Motor neuron (in vitro differentiated cells): ENCODE data around the gene COG5. TPM values are rescaled to one million over a fixed set of nuclear protein-coding genes. Genes with fewer than 3 reads are reported as not detected.

ENCODE experiments used
- ATAC-seq, 8 experiments: fragments of 200-7000 bp; cut with Tn5 transposase; replicated peaks in 6 of 8; 2 replicates each; pipeline ENCODE4 v1.8.0; 2021; ENCODE audit warnings: mild to moderate bottlenecking in 8 of 8, moderate library complexity in 8 of 8
- H3K27ac ChIP-seq, 2 donors: fragments of 250-450 bp; sonication (Bioruptor Pico); 2 replicates each; pipeline ENCODE4 v1.9.0; 2021; ENCODE audit warnings: antibody characterized with exemption in 2 of 2, mild to moderate bottlenecking in 2 of 2, moderate library complexity in 1 of 2
- H3K4me1 ChIP-seq, 2 donors: fragments of 250-450 bp; sonication (Bioruptor Pico); replicated peaks in 1 of 2; 2 replicates each; pipeline ENCODE4 v1.6.1; 2021; ENCODE audit warnings: antibody characterized with exemption in 2 of 2, mild to moderate bottlenecking in 2 of 2, moderate library complexity in 1 of 2
- H3K4me3 ChIP-seq, 5 donors: fragments of 250-450 bp; sonication (Bioruptor Pico); 2 replicates each; pipeline ENCODE4 v1.9.0; 2021; ENCODE audit warnings: antibody characterized with exemption in 5 of 5, mild to moderate bottlenecking in 5 of 5, moderate library complexity in 4 of 5
- WGBS, 10 experiments: fragments of 450-650 bp; shearing (Covaris generic); methylation state at CpG; one replicate each; pipeline ENCODE4 v1.0.0; 2022; 5-methylcytosine and 5-hydroxymethylcytosine counted together
- in situ Hi-C, 9 experiments: fragments of 400-800 bp; cut with MboI; loops; one replicate each; pipeline ENCODE4 v1.15.0; 2021; ENCODE audit warnings: low sequenced_read_pairs in 9 of 9, low pct_unique_long_range_greater_than_20kb in 2 of 9; ENCODE audit not compliant: unreplicated experiment in 9 of 9
- total RNA-seq, 8 experiments: library from RNA; unstranded; fragments of 300-600 nt; gene quantifications; 2 replicates each; pipeline versions ENCODE4 v1.2.3 to v1.2.4, GENCODE V29; 2022

Gene COG5
- total RNA-seq, 8 experiments from 2014 or later = 21.6 to 53.2 (median 35.0) TPM

- Histone ChIP-seq H3K27ac (no peak overlapping the region), H3K4me1 (peaks cover 18 to 25% of the 10 kb centered on the region in 2 donors), H3K4me3 (no peak overlapping the region)
- 60 to 100% (median 100%) methylated on average over 1 to 2 of the region's 5 CpGs; no CpG with 5 or more reads in 5 of the 10 experiments for WGBS, 10 experiments
- no peak for ATAC-seq
- in situ Hi-C loops = no loop called here
Observed at GRCh38 chr7:107220356-107220755, 343.4 kb downstream of the COG5 start.

- Histone ChIP-seq H3K4me3 (no peak overlapping the region), H3K27ac (no peak overlapping the region), H3K4me1 (peaks cover 14 to 18% of the 10 kb centered on the region in 2 donors)
- ATAC-seq = no peak
- in situ Hi-C loops = no loop called here
- 20 to 100% (median 94%) methylated on average over 1 to 2 of the region's 2 CpGs; no CpG with 5 or more reads in 2 of the 10 experiments for WGBS, 10 experiments
Observed at GRCh38 chr7:107219563-107220244, 344.0 kb downstream of the COG5 start.

- Histone ChIP-seq H3K4me1 (no peaks in the 10 kb centered on the region), H3K4me3 (no peak overlapping the region), H3K27ac (no peak overlapping the region)
- ATAC-seq = no peak
- in situ Hi-C loops = no loop called here
Observed at GRCh38 chr7:107213945-107214344, 349.8 kb downstream of the COG5 start.

GRCh38 chr7:107213193-107213788 lies 350.4 kb downstream of the COG5 start:
- in situ Hi-C loops = no loop called here
- no peak for ATAC-seq
- no peak overlapping the region for H3K4me3 ChIP-seq
- no peaks in the 10 kb centered on the region for H3K4me1 ChIP-seq
- no peak overlapping the region for H3K27ac ChIP-seq
- WGBS, 10 experiments = 80 to 100% (median 100%) methylated on average over 1 to 5 of the region's 5 CpGs; no CpG with 5 or more reads in 5 of the 10 experiments

GRCh38 chr7:107212725-107213124 lies 351.0 kb downstream of the COG5 start:
- H3K4me1 ChIP-seq = no peaks in the 10 kb centered on the region
- WGBS, 10 experiments = 13 to 83% (median 70%) methylated on average over 1 to 2 of the region's 2 CpGs; no CpG with 5 or more reads in 5 of the 10 experiments
- no peak overlapping the region for H3K27ac ChIP-seq
- no peak overlapping the region for H3K4me3 ChIP-seq
- in situ Hi-C loops = no loop called here
- ATAC-seq = no peak

- Histone ChIP-seq H3K4me1 (no peaks in the 10 kb centered on the region), H3K27ac (no peak overlapping the region), H3K4me3 (no peak overlapping the region)
- ATAC-seq = no peak
- WGBS, 10 experiments = 81 to 100% (median 91%) methylated on average over 2 of the region's 4 CpGs; no CpG with 5 or more reads in 6 of the 10 experiments
- in situ Hi-C loops = no loop called here
Observed at GRCh38 chr7:107210400-107210799, 353.3 kb downstream of the COG5 start.

GRCh38 chr7:107209565-107209964 lies 354.2 kb downstream of the COG5 start:
- no peak overlapping the region for H3K4me3 ChIP-seq
- H3K4me1 ChIP-seq = no peaks in the 10 kb centered on the region
- no peak overlapping the region for H3K27ac ChIP-seq
- no peak for ATAC-seq
- WGBS, 10 experiments = 83 to 100% (median 97%) methylated on average over 1 to 4 of the region's 4 CpGs; no CpG with 5 or more reads in 1 of the 10 experiments
- in situ Hi-C loops = no loop called here

- in situ Hi-C loops = no loop called here
- WGBS, 10 experiments = 67 to 100% (median 100%) methylated on average over 1 to 4 of the region's 5 CpGs; no CpG with 5 or more reads in 3 of the 10 experiments
- ATAC-seq = no peak
- H3K4me3 ChIP-seq = no peak overlapping the region
- H3K4me1 ChIP-seq = no peaks in the 10 kb centered on the region
- no peak overlapping the region for H3K27ac ChIP-seq
Observed at GRCh38 chr7:107208563-107208962, 355.2 kb downstream of the COG5 start.

- 12 to 100% (median 83%) methylated on average over 2 to 3 of the region's 3 CpGs; no CpG with 5 or more reads in 3 of the 10 experiments for WGBS, 10 experiments
- H3K4me3 ChIP-seq = no peak overlapping the region
- no peaks in the 10 kb centered on the region for H3K4me1 ChIP-seq
- peak in 3 of 8 experiments; percentile 26 to 71 (median 67) for ATAC-seq
- in situ Hi-C loops = no loop called here
- no peak overlapping the region for H3K27ac ChIP-seq
Observed at GRCh38 chr7:107208024-107208521, 355.6 kb downstream of the COG5 start.

- ATAC-seq = peak in 3 of 8 experiments; percentile 9 to 25 (median 13)
- no peak overlapping the region for H3K4me3 ChIP-seq
- H3K27ac ChIP-seq = no peak overlapping the region
- H3K4me1 ChIP-seq = no peaks in the 10 kb centered on the region
- in situ Hi-C loops = no loop called here
- 0 to 100% (median 76%) methylated on average over 1 to 5 of the region's 5 CpGs; no CpG with 5 or more reads in 4 of the 10 experiments for WGBS, 10 experiments
Observed at GRCh38 chr7:107207459-107207858, 356.3 kb downstream of the COG5 start.

- Histone ChIP-seq H3K4me3 (no peak overlapping the region), H3K4me1 (no peaks in the 10 kb centered on the region), H3K27ac (no peak overlapping the region)
- in situ Hi-C loops = no loop called here
- ATAC-seq = no peak
- WGBS, 10 experiments = 38 to 100% (median 74%) methylated on average over 2 to 3 of the region's 3 CpGs; no CpG with 5 or more reads in 2 of the 10 experiments
Observed at GRCh38 chr7:107206706-107207105, 357.0 kb downstream of the COG5 start.

- WGBS, 10 experiments = 100% methylated on average over 2 to 5 of the region's 6 CpGs; no CpG with 5 or more reads in 6 of the 10 experiments
- in situ Hi-C loops = no loop called here
- Histone ChIP-seq H3K4me3 (no peak overlapping the region), H3K27ac (no peak overlapping the region), H3K4me1 (no peaks in the 10 kb centered on the region)
- ATAC-seq = no peak
Observed at GRCh38 chr7:107206136-107206535, 357.6 kb downstream of the COG5 start.

- WGBS, 10 experiments = 34 to 100% (median 93%) methylated on average over 2 to 7 of the region's 7 CpGs; no CpG with 5 or more reads in 2 of the 10 experiments
- Histone ChIP-seq H3K27ac (no peak overlapping the region), H3K4me3 (no peak overlapping the region), H3K4me1 (no peaks in the 10 kb centered on the region)
- in situ Hi-C loops = no loop called here
- ATAC-seq = no peak
Observed at GRCh38 chr7:107203607-107204006, 360.1 kb downstream of the COG5 start.
